GM06990 (cell line): Measurements from ENCODE around the gene CCR8.
"Not testable (repeated sequence)": the region's sequence is repeated elsewhere in the genome, so short reads cannot be mapped to it uniquely, and the experiment has no call there.

ENCODE experiments used
- DNase-seq: peaks from one replicate; pipeline ENCODE4 v3.0.0-alpha.2; 2011; ENCODE audit not compliant: insufficient read length; ENCODE audit errors: extremely low read depth
- H3K27me3 ChIP-seq: replicated peaks from 2 replicates; pipeline ENCODE4 v1.6.0; 2011; ENCODE audit warnings: low read length; ENCODE audit not compliant: control insufficient read depth, insufficient read depth
- H3K36me3 ChIP-seq: 2 replicates; pipeline ENCODE4 v1.5.1; 2011; ENCODE audit warnings: low read length; ENCODE audit not compliant: control insufficient read depth, insufficient read depth
- H3K4me3 ChIP-seq: replicated peaks from 2 replicates; pipeline ENCODE4 v1.5.1; 2011; ENCODE audit warnings: low read depth, mild to moderate bottlenecking, control low read depth, low read length
- TF ChIP-seq, protein P1 (sequence below): IDR thresholded peaks from 2 replicates; pipeline ENCODE4 v1.5.1; 2011; ENCODE audit warnings: low read length, control low read depth, mild to moderate bottlenecking, inconsistent platforms; ENCODE audit not compliant: insufficient read depth, poor library complexity, severe bottlenecking

CCR8 gene

DNA sequence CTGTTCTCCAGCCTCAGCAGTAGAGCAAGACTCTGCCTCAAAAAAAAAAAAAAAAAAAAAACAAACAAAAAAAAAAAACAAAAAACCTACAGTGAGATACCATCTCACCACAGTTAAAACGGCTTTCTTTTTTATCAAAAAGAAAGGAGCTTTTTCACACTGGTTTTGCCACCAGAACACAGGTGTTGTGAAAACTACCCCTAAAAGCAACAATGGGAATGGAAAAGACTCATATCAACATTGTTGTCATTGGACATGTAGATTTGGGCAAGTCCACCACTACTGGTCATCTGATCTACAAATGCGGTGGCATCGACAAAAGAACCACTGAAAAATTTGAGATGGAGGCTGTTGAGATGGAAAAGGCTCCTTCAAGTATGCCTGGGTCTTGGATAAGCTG is 28.8 kb downstream of the CCR8 start:
- TF ChIP-seq, protein P1, sequence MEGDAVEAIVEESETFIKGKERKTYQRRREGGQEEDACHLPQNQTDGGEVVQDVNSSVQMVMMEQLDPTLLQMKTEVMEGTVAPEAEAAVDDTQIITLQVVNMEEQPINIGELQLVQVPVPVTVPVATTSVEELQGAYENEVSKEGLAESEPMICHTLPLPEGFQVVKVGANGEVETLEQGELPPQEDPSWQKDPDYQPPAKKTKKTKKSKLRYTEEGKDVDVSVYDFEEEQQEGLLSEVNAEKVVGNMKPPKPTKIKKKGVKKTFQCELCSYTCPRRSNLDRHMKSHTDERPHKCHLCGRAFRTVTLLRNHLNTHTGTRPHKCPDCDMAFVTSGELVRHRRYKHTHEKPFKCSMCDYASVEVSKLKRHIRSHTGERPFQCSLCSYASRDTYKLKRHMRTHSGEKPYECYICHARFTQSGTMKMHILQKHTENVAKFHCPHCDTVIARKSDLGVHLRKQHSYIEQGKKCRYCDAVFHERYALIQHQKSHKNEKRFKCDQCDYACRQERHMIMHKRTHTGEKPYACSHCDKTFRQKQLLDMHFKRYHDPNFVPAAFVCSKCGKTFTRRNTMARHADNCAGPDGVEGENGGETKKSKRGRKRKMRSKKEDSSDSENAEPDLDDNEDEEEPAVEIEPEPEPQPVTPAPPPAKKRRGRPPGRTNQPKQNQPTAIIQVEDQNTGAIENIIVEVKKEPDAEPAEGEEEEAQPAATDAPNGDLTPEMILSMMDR, result no peak

DNA sequence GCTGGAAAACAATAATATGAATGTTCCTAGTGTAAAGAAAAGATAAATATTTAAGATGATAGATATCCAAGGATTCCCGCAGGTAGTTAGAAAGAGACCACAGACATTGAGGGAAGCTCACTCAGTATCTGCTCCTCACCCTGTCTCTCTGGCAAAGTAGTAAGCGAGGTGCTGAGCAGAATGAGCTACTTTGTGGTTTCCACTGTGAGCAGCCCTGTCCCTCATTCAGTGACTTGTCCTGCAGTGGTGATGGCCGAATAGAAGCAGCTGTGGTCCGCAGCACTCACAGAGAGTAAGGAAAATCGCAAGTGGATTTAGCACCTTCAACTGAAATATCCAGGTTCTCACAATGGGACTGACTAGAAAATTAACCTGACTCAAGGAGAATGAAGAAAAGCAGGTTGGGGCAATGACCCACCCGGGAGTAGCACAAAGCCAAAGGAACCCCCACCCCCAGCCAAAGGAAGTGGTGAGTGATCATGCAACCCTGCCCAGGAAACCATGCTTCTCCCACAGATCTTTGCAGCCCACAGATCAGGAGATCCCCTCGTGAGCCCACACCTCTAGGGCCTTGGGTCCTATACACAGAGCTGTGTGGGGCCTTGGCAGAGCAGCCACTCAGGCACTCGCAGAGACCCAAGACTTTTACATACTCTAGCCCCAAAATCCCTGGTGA is 31.9 kb downstream of the CCR8 start:
- TF ChIP-seq, protein P1, result no peak
- DNase-seq, result peak; percentile 40
- no peak overlapping the region for H3K4me3 ChIP-seq
- no peaks in the 10 kb centered on the region for H3K27me3 ChIP-seq
- no peaks in the 10 kb centered on the region for H3K36me3 ChIP-seq

More for the DNA sequence above, 28.8 kb downstream of the CCR8 start:
- H3K36me3 ChIP-seq, result no peaks in the 10 kb centered on the region
- no peak overlapping the region for H3K4me3 ChIP-seq
- no peaks in the 10 kb centered on the region for H3K27me3 ChIP-seq
- no peak for DNase-seq

DNA sequence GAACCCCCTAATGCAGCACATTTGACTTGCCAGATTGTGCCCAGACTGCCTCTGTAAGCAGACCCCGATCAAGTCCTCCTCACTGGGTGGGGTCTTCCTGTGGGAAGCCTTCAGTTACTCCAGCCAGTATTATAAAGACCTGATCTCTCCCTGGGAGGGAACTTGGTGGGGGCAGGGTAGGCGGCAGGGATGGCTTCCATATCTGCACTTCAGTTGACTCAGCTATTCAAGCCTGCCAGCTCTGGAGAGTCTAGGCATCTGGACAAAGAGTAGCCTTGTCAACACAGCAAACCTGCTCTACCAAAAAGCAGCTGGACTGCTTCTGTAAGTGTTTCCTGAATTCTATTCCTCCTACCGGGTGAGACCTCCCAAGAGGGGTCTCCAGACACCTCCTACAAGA is 32.7 kb downstream of the CCR8 start:
- no peaks in the 10 kb centered on the region for H3K27me3 ChIP-seq
- no peak for DNase-seq
- H3K36me3 ChIP-seq, result no peaks in the 10 kb centered on the region
- H3K4me3 ChIP-seq, result no peak overlapping the region
- TF ChIP-seq, protein P1, result no peak

DNA sequence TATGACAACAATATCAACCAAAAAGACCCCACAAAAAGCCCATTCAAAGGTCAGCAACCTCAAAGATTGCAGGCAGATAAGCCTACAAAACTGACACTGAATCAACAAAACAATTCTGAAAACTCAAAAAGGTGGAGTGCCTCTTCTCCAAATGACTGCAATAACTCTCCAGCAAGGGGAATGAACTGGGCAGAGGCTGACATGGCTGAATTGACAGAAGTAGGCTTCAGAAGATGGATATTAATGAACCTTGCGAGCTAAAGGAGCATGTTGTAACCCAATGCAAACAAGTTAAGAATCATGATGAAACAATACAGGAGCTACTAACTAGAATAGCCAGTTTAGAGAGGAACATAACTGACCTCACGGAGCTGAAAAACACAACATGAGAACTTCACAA is 33.3 kb downstream of the CCR8 start:
- H3K4me3 ChIP-seq, result no peak overlapping the region
- TF ChIP-seq, protein P1, result no peak
- no peaks in the 10 kb centered on the region for H3K27me3 ChIP-seq
- DNase-seq, result no peak
- no peaks in the 10 kb centered on the region for H3K36me3 ChIP-seq

DNA sequence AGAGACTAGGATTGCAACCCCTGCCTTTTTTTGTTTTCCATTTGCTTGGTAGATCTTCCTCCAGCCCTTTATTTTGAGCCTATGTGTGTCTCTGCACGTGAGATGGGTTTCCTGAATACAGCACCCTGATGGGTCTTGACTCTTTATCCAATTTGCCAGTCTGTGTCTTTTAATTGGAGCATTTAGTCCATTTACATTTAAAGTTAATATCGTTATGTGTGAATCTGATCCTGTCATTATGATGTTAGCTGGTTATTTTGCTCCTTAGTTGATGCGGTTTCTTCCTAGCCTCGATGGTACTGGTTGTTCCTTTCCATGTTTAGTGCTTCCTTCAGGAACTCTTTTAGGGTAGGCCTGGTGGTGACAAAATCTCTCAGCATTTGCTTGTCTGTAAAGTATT is 40.9 kb downstream of the CCR8 start:
- not testable (repeated sequence) for H3K27me3 ChIP-seq, DNase-seq, H3K36me3 ChIP-seq

DNA sequence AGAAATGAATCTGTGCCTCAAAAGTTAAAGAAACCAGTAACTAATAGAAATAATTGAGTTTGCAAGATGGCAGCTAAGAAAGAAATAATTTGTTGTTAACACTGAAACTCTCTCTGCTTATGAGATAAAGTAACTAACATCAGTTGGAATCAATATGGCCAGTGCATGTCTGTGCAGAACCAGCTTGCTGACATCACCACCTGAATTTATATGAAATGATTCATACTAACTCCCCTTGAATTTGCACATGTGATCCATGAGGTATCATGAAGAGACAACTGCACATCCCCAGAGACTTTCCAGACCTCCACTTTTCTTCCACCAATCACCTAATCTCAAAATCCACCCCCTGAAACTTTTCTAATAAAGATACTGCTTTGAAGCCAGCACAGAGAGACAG is 43.3 kb downstream of the CCR8 start:
- H3K36me3 ChIP-seq, result no peaks in the 10 kb centered on the region
- DNase-seq, result no peak
- no peaks in the 10 kb centered on the region for H3K27me3 ChIP-seq
- H3K4me3 ChIP-seq, result no peak overlapping the region
- TF ChIP-seq, protein P1, result no peak

More for the DNA sequence above, 40.9 kb downstream of the CCR8 start:
- H3K4me3 ChIP-seq, result not testable (repeated sequence)
